Activated CD8-positive, alpha-beta T cell treated with anti-CD3 and anti-CD28 coated beads for 36 hours (primary cell): ENCODE measurements around the gene PTP4A2. TPM values are rescaled to one million over a fixed set of nuclear protein-coding genes. Genes with fewer than 3 reads are reported as not detected.
A peak's percentile ranks its signal among the peaks of the same experiment; 100 is the strongest.

Source experiments
- ATAC-seq: fragments of 200-7000 bp; cut with Tn5 transposase; one replicate; pipeline ENCODE4 v1.10.0; 2021; ENCODE audit warnings: mild to moderate bottlenecking, moderate library complexity
- CTCF ChIA-PET: fragments of 350-600 bp; sonication (Branson Sonifier 250); formaldehyde crosslinking; loops from one replicate; lab custom pipeline; 2021; ENCODE audit warnings: antibody characterized with exemption; lab: Charles Lee
- POLR2A ChIA-PET: fragments of 350-600 bp; sonication (Branson Sonifier 250); formaldehyde crosslinking; loops from one replicate; lab custom pipeline; 2021; ENCODE audit warnings: antibody characterized with exemption; lab: Charles Lee
- DNase-seq: peaks from one replicate; pipeline ENCODE4 v3.0.0-alpha.2; 2020
- H3K27ac Mint-ChIP-seq: one replicate; pipeline ENCODE4 v1.8.0; 2021; ENCODE audit warnings: mild to moderate bottlenecking, mixed read lengths
- H3K27me3 Mint-ChIP-seq: one replicate; pipeline ENCODE4 v1.8.0; 2021; ENCODE audit warnings: mixed read lengths
- H3K36me3 Mint-ChIP-seq: one replicate; pipeline ENCODE4 v1.8.0; 2021; ENCODE audit warnings: low read depth, mixed read lengths
- H3K4me1 Mint-ChIP-seq: one replicate; pipeline ENCODE4 v1.8.0; 2021; ENCODE audit warnings: low read depth, mixed read lengths
- H3K4me3 Mint-ChIP-seq: one replicate; pipeline ENCODE4 v1.8.0; 2021; ENCODE audit warnings: mild to moderate bottlenecking, moderate library complexity, mixed read lengths
- H3K9me3 Mint-ChIP-seq: one replicate; pipeline ENCODE4 v1.8.0; 2021; ENCODE audit warnings: mixed read lengths
- CTCF ChIP-seq: fragments of 200-600 bp; IDR thresholded peaks from one replicate; pipeline ENCODE4 v1.8.0; 2022; ENCODE audit warnings: antibody characterized with exemption, mild to moderate bottlenecking
- intact Hi-C: fragments of 100-400 bp; cut with micrococcal nuclease; formaldehyde crosslinking; loops from one replicate; pipeline ENCODE4 v1.10.0; 2022
- total RNA-seq, 2 experiments: library from RNA; stranded (reverse); gene quantifications; one replicate each; pipeline ENCODE4 v1.2.3, GENCODE V29; 2021

The PTP4A2 gene
- total RNA-seq, 2 experiments from 2014 or later, result 273 to 296 TPM

- DNase-seq, result no peak
- no peak for TF ChIP-seq CTCF
- peaks cover 79% of the 10 kb centered on the region for H3K36me3 Mint-ChIP-seq
- H3K4me1 Mint-ChIP-seq, result peaks cover 60% of the 10 kb centered on the region
- no peak overlapping the region for H3K4me3 Mint-ChIP-seq
- no peaks in the 10 kb centered on the region for H3K9me3 Mint-ChIP-seq
- POLR2A ChIA-PET, result interaction anchor here (0.6 to 1.6 kb wide), 5 partner anchors 8 to 45 kb away, joined by 3 to 4 read pairs (median 4); no protein-coding TSS in a partner anchor
- no peaks in the 10 kb centered on the region for H3K27me3 Mint-ChIP-seq
- peak overlapping the region; percentile 75 for H3K27ac Mint-ChIP-seq
- intact Hi-C loops, result no loop called here
- ATAC-seq, result no peak
- CTCF ChIA-PET, result interaction anchor here (0.9 to 2.1 kb wide), 7 partner anchors 10 to 123 kb away, joined by 3 to 12 read pairs (median 4); partner anchors contain the start of gene PTP4A2
Measured at GRCh38 chr1:31911994-31912780, 26.0 kb downstream of the PTP4A2 start.

- ATAC-seq, result peak; percentile 72
- no peak for TF ChIP-seq CTCF
- intact Hi-C loops, result no loop called here
- Mint-ChIP-seq H3K27ac (peak overlapping the region; percentile 72), H3K9me3 (no peaks in the 10 kb centered on the region), H3K27me3 (no peaks in the 10 kb centered on the region), H3K4me1 (peaks cover 53% of the 10 kb centered on the region), H3K36me3 (peaks cover 79% of the 10 kb centered on the region), H3K4me3 (no peak overlapping the region)
- ChIA-PET POLR2A (interaction anchor here (1.0 to 1.3 kb wide), 2 partner anchors 30 to 87 kb away, joined by 3 read pairs; no protein-coding TSS in a partner anchor), CTCF (interaction anchor here (0.8 to 1.6 kb wide), 6 partner anchors 14 to 122 kb away, joined by 3 to 5 read pairs (median 3); partner anchors contain the start of gene PTP4A2)
- DNase-seq, result peak; percentile 55
Measured at GRCh38 chr1:31910933-31911332, 27.2 kb downstream of the PTP4A2 start.

GRCh38 chr1:31909691-31910090, 28.5 kb downstream of the PTP4A2 start:
- Mint-ChIP-seq H3K27ac (peak overlapping the region; percentile 31), H3K4me1 (peaks cover 56% of the 10 kb centered on the region), H3K27me3 (no peaks in the 10 kb centered on the region), H3K9me3 (no peaks in the 10 kb centered on the region), H3K4me3 (no peak overlapping the region), H3K36me3 (peaks cover 86% of the 10 kb centered on the region)
- no peak for TF ChIP-seq CTCF
- DNase-seq (no peak), ATAC-seq (no peak)
- intact Hi-C loops, result no loop called here
- CTCF ChIA-PET, result interaction anchor here (1.2 to 1.6 kb wide), 3 partner anchors 13 to 29 kb away, joined by 3 to 4 read pairs (median 3); no protein-coding TSS in a partner anchor
- POLR2A ChIA-PET, result interaction anchor here (0.8 to 1.3 kb wide), 3 partner anchors 10 to 46 kb away, joined by 3 to 4 read pairs (median 3); no protein-coding TSS in a partner anchor

GRCh38 chr1:31906557-31906956, 31.6 kb downstream of the PTP4A2 start:
- Mint-ChIP-seq H3K4me1 (peaks cover 38% of the 10 kb centered on the region), H3K9me3 (no peaks in the 10 kb centered on the region), H3K36me3 (peaks cover 60% of the 10 kb centered on the region), H3K27me3 (no peaks in the 10 kb centered on the region), H3K27ac (no peak overlapping the region), H3K4me3 (no peak overlapping the region)
- ChIA-PET CTCF (interaction anchor here (3.6 kb wide), 1 partner anchor 57 kb away, joined by 16 read pairs; no protein-coding TSS in a partner anchor), POLR2A (interaction anchor here (0.6 to 1.7 kb wide), 4 partner anchors 13 to 50 kb away, joined by 3 to 5 read pairs (median 3); no protein-coding TSS in a partner anchor)
- no peak for DNase-seq
- no peak for ATAC-seq
- intact Hi-C loops, result no loop called here
- no peak for TF ChIP-seq CTCF
